Effector memory CD4-positive, alpha-beta T cell (primary cell): ENCODE measurements around the gene EXTL1.

Experiments used
- DNase-seq, 3 donors: peaks; one replicate each; pipeline ENCODE4 v3.0.0-alpha.2; 2020
- H3K27ac ChIP-seq: 2 replicates; pipeline ENCODE4 v1.7.0; 2013; ENCODE audit warnings: mild to moderate bottlenecking, low read length, moderate library complexity; ENCODE audit not compliant: insufficient read depth, poor library complexity, severe bottlenecking
- H3K27me3 ChIP-seq: replicated peaks from 2 replicates; pipeline ENCODE4 v1.7.0; 2013; ENCODE audit warnings: mild to moderate bottlenecking, low read length; ENCODE audit not compliant: insufficient read depth, control insufficient read depth, poor library complexity, severe bottlenecking
- H3K36me3 ChIP-seq: 2 replicates; pipeline ENCODE4 v1.7.0; 2013; ENCODE audit warnings: mild to moderate bottlenecking, low read length, moderate library complexity; ENCODE audit not compliant: control insufficient read depth, insufficient read depth
- H3K4me1 ChIP-seq: 2 replicates; pipeline ENCODE4 v1.7.0; 2013; ENCODE audit warnings: low read length, mild to moderate bottlenecking; ENCODE audit not compliant: control insufficient read depth, insufficient read depth, poor library complexity, severe bottlenecking
- H3K4me3 ChIP-seq: 2 replicates; pipeline ENCODE4 v1.7.0; 2013; ENCODE audit warnings: low read length, low read depth, mild to moderate bottlenecking; ENCODE audit not compliant: insufficient read depth, poor library complexity, severe bottlenecking
- H3K9me3 ChIP-seq: 2 replicates; pipeline ENCODE4 v1.7.0; 2013; ENCODE audit warnings: mild to moderate bottlenecking, low read length, moderate library complexity; ENCODE audit not compliant: control insufficient read depth

Gene EXTL1

GRCh38 chr1:26081267-26082019 lies 59.9 kb downstream of the EXTL1 start:
- DNase-seq = no peak
- Histone ChIP-seq H3K36me3 (no peaks in the 10 kb centered on the region), H3K4me3 (no peak overlapping the region), H3K9me3 (no peaks in the 10 kb centered on the region), H3K27ac (no peak overlapping the region), H3K27me3 (no peaks in the 10 kb centered on the region), H3K4me1 (no peaks in the 10 kb centered on the region)

GRCh38 chr1:26082020-26082350 lies 60.4 kb downstream of the EXTL1 start:
- H3K9me3 ChIP-seq = no peaks in the 10 kb centered on the region
- no peaks in the 10 kb centered on the region for H3K27me3 ChIP-seq

GRCh38 chr1:26083208-26083607 lies 61.6 kb downstream of the EXTL1 start:
- DNase-seq = no peak
- Histone ChIP-seq H3K4me1 (no peaks in the 10 kb centered on the region), H3K4me3 (no peak overlapping the region), H3K9me3 (no peaks in the 10 kb centered on the region), H3K27ac (no peak overlapping the region), H3K27me3 (no peaks in the 10 kb centered on the region), H3K36me3 (no peaks in the 10 kb centered on the region)

More at GRCh38 chr1:26082020-26082350, 60.4 kb downstream of the EXTL1 start:
- Histone ChIP-seq H3K27ac (no peak overlapping the region), H3K4me1 (no peaks in the 10 kb centered on the region), H3K4me3 (no peak overlapping the region), H3K36me3 (no peaks in the 10 kb centered on the region)
- no peak for DNase-seq

- Histone ChIP-seq H3K36me3 (no peaks in the 10 kb centered on the region), H3K27me3 (no peaks in the 10 kb centered on the region), H3K4me1 (no peaks in the 10 kb centered on the region), H3K9me3 (no peaks in the 10 kb centered on the region), H3K27ac (no peak overlapping the region), H3K4me3 (no peak overlapping the region)
- DNase-seq = no peak
These were observed 62.6 kb downstream of the EXTL1 start for GRCh38 chr1:26084091-26084561.

GRCh38 chr1:26084844-26085243 lies 63.3 kb downstream of the EXTL1 start:
- Histone ChIP-seq H3K4me3 (no peak overlapping the region), H3K27me3 (no peaks in the 10 kb centered on the region), H3K9me3 (no peaks in the 10 kb centered on the region), H3K36me3 (no peaks in the 10 kb centered on the region), H3K27ac (no peak overlapping the region), H3K4me1 (no peaks in the 10 kb centered on the region)
- DNase-seq = no peak
